Measurements from ENCODE around the gene C16orf96.
"Not testable (repeated sequence)": the region's sequence is repeated elsewhere in the genome, so short reads cannot be mapped to it uniquely, and the experiment has no call there.

DNA sequence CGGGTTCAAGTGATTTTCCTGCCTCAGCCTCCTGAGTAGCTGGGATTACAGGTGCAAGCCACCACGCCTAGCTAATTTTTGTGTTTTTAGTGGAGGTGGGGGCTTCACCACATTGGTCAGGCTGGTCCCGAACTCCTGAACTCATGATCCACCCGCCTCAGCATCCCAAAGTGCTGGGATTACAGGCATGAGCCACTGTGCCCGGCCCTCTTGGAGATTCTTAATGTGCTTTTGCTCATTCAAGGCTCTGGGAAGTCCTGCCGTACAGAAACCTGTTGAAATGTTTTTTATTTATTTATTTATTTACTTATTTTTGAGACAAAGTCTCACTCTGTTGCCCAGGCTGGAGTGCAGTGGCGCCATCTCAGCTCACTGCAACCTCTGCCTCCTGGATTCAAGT lies 17.8 kb downstream of the C16orf96 start:
- not testable (repeated sequence) for TF ChIP-seq EZH2 (IDR thresholded peaks at IDR 0.05; ENCODE audit: borderline replicate concordance, low read depth, low read length, severe bottlenecking); MYC (IDR thresholded peaks at IDR 0.05; ENCODE audit: low read depth, low read length); POLR2A (IDR thresholded peaks at IDR 0.05; ENCODE audit: low read depth, low read length); POLR2AphosphoS5 (IDR thresholded peaks at IDR 0.05; ENCODE audit: insufficient read depth, low read depth, low read length); GATA2 (IDR thresholded peaks at IDR 0.05; ENCODE audit: insufficient read depth, insufficient read length, low read depth, low read length); JUN (IDR thresholded peaks at IDR 0.05; ENCODE audit: borderline replicate concordance, insufficient read depth, insufficient read length, low read depth)
- TF ChIP-seq, protein P1, sequence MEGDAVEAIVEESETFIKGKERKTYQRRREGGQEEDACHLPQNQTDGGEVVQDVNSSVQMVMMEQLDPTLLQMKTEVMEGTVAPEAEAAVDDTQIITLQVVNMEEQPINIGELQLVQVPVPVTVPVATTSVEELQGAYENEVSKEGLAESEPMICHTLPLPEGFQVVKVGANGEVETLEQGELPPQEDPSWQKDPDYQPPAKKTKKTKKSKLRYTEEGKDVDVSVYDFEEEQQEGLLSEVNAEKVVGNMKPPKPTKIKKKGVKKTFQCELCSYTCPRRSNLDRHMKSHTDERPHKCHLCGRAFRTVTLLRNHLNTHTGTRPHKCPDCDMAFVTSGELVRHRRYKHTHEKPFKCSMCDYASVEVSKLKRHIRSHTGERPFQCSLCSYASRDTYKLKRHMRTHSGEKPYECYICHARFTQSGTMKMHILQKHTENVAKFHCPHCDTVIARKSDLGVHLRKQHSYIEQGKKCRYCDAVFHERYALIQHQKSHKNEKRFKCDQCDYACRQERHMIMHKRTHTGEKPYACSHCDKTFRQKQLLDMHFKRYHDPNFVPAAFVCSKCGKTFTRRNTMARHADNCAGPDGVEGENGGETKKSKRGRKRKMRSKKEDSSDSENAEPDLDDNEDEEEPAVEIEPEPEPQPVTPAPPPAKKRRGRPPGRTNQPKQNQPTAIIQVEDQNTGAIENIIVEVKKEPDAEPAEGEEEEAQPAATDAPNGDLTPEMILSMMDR (IDR thresholded peaks at IDR 0.05; ENCODE audit: extremely low read depth in 1 of 2, insufficient read depth in 1 of 2, low read depth in 1 of 2, low read length in 2 of 2), result not testable (repeated sequence)
- TF ChIP-seq, protein P2, sequence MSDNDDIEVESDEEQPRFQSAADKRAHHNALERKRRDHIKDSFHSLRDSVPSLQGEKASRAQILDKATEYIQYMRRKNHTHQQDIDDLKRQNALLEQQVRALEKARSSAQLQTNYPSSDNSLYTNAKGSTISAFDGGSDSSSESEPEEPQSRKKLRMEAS (IDR thresholded peaks at IDR 0.05; ENCODE audit: insufficient read depth, insufficient read length), result not testable (repeated sequence)

All from endothelial cell of umbilical vein (primary cell).